Uterus (tissue), 2 donors: ENCODE measurements around the gene PDCD1LG2.

ENCODE experiments used
- CTCF ChIP-seq, 4 experiments: fragments of 200-600 bp in 2 of 4; fragments of 450-650 bp in 2 of 4; sonication (generic) in 2 of 4; IDR thresholded peaks; one replicate each; pipeline ENCODE4 v1.5.1; 2016 to 2019; ENCODE audit warnings: antibody characterized with exemption in 4 of 4, mild to moderate bottlenecking in 2 of 4, moderate library complexity in 1 of 4
- POLR2A ChIP-seq, 2 donors: fragments of 450-650 bp; IDR thresholded peaks; one replicate each; pipeline ENCODE4 v1.6.1; 2016; ENCODE audit warnings: antibody characterized with exemption in 2 of 2, mild to moderate bottlenecking in 1 of 2, moderate library complexity in 1 of 2

DNA sequence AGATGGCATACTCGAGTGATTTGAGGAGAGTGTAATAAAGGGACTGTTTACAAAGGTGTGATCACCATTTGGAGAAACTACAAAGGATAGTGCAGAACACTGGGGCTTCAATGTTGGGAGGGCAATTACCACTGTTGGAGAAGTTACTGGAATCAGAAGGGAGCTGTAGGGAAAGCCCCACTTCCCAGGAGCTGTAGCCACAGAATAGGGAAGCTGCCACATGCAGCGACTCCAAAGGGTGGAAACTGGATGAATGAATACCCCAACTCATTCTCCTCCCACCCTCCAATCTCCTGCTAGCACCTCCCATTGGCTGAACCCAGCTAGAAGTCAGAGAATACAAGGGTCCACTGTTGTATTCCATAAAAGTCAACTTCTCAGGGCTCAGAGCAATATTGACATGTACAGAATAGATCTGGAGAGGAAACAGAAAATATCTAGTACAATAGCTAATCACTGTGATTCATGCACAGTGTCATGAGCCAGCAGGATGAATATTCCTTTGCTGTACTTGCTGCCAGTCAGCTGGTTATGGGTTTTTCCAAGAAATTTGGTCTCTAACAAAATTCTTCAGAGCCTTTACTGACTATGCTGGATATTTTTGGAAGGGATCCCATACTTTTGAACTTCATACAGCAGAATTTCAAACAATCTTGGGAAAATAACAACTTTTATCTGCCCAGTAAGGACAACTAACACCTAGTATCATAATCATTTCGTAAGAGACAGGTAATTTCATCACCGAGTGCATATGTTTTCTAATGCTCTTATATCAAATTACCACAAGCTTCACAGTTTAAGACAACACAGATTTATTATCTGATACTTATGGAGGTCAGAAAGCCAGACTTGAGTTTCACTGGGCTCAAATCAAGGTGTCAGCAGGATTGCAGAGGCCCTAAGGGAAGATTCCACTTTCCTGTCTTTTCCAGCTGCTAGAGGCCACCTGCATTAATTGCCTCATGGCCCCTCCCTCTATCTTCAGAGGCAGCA is 39.6 kb downstream of the PDCD1LG2 start:
- TF ChIP-seq CTCF (IDR thresholded peaks at IDR 0.05) (no peak), POLR2A (IDR thresholded peaks at IDR 0.05) (no peak)
